ENCODE results near the gene NUDT19. TPM values are rescaled to one million over a fixed set of nuclear protein-coding genes. Genes with fewer than 3 reads are reported as not detected.

Gene NUDT19
- total RNA-seq, 1 donor from 2014 or later = 5.3 TPM

GRCh38 chr19:32757189-32757588, 65.6 kb downstream of the NUDT19 start:
- TF ChIP-seq CTCF (IDR thresholded peaks at IDR 0.05; ENCODE audit: unreplicated experiment) = no peak
- Mint-ChIP-seq H3K27ac (ENCODE audit: unreplicated experiment) (no peak overlapping the region), H3K4me1 (ENCODE audit: unreplicated experiment) (no peaks in the 10 kb centered on the region), H3K4me3 (ENCODE audit: unreplicated experiment) (no peak overlapping the region), H3K27me3 (ENCODE audit: unreplicated experiment) (peaks cover under 1% of the 10 kb centered on the region), H3K36me3 (ENCODE audit: low read depth, unreplicated experiment) (no peaks in the 10 kb centered on the region), H3K9me3 (ENCODE audit: unreplicated experiment) (peaks cover 5% of the 10 kb centered on the region)
- DNase-seq (ENCODE audit: low spot score) = no peak

Other genes starting within 250 kb of the NUDT19 start
- 77.1 TPM for gene PDCD5, start 110.6 kb upstream of the NUDT19 start, total RNA-seq (ENCODE audit: unreplicated experiment)
- 20.8 TPM for gene ANKRD27, start 16.6 kb upstream of the NUDT19 start, total RNA-seq (ENCODE audit: unreplicated experiment)
- gene RGS9BP, start 16.0 kb upstream of the NUDT19 start, total RNA-seq (ENCODE audit: unreplicated experiment) = not detected
- not detected for gene TDRD12, start 27.9 kb downstream of the NUDT19 start, total RNA-seq (ENCODE audit: unreplicated experiment)
- 0.46 TPM for gene SLC7A9, start 177.9 kb downstream of the NUDT19 start, total RNA-seq (ENCODE audit: unreplicated experiment)